ENCODE data around the gene PCDH9. TPM values are rescaled to one million over a fixed set of nuclear protein-coding genes. Genes with fewer than 3 reads are reported as not detected.
"Not testable (repeated sequence)": the region's sequence is repeated elsewhere in the genome, so short reads cannot be mapped to it uniquely, and the experiment has no call there.

PCDH9 gene
- polyA plus RNA-seq, 3 donors: 14.7 to 15.9 (median 15.6) TPM

- no peak for DNase-seq (ENCODE audit: extremely low read depth in 1 of 11, low read depth in 9 of 11, low spot score in 4 of 11)
Measured at GRCh38 chr13:66624302-66624701, 605.8 kb downstream of the PCDH9 start.

- no peak for DNase-seq (ENCODE audit: extremely low read depth in 1 of 11, low read depth in 9 of 11, low spot score in 4 of 11)
Measured at GRCh38 chr13:66623129-66623820, 606.9 kb downstream of the PCDH9 start.

- DNase-seq (ENCODE audit: extremely low read depth in 1 of 11, low read depth in 9 of 11, low spot score in 4 of 11): not testable (repeated sequence)
Measured at GRCh38 chr13:66621906-66622447, 608.2 kb downstream of the PCDH9 start.

- DNase-seq (ENCODE audit: extremely low read depth in 1 of 11, low read depth in 9 of 11, low spot score in 4 of 11): no peak
Measured at GRCh38 chr13:66618702-66619101, 611.4 kb downstream of the PCDH9 start.

GRCh38 chr13:66617786-66618185, 612.4 kb downstream of the PCDH9 start:
- DNase-seq (ENCODE audit: extremely low read depth in 1 of 11, low read depth in 9 of 11, low spot score in 4 of 11): no peak

GRCh38 chr13:66612983-66613382, 617.2 kb downstream of the PCDH9 start:
- DNase-seq (ENCODE audit: extremely low read depth in 1 of 11, low read depth in 9 of 11, low spot score in 4 of 11): no peak

GRCh38 chr13:66586489-66586888, 643.6 kb downstream of the PCDH9 start:
- no peak for DNase-seq (ENCODE audit: extremely low read depth in 1 of 11, low read depth in 9 of 11, low spot score in 4 of 11)

GRCh38 chr13:66585669-66586203, 644.4 kb downstream of the PCDH9 start:
- no peak for DNase-seq (ENCODE audit: extremely low read depth in 1 of 11, low read depth in 9 of 11, low spot score in 4 of 11)

- no peak for DNase-seq (ENCODE audit: extremely low read depth in 1 of 11, low read depth in 9 of 11, low spot score in 4 of 11)
Measured at GRCh38 chr13:66581675-66582074, 648.5 kb downstream of the PCDH9 start.

- DNase-seq (ENCODE audit: extremely low read depth in 1 of 11, low read depth in 9 of 11, low spot score in 4 of 11): no peak
Measured at GRCh38 chr13:66578305-66578704, 651.8 kb downstream of the PCDH9 start.

- no peak for DNase-seq (ENCODE audit: extremely low read depth in 1 of 11, low read depth in 9 of 11, low spot score in 4 of 11)
Measured at GRCh38 chr13:66577358-66577757, 652.8 kb downstream of the PCDH9 start.

- no peak for DNase-seq (ENCODE audit: extremely low read depth in 1 of 11, low read depth in 9 of 11, low spot score in 4 of 11)
Measured at GRCh38 chr13:66576381-66576780, 653.8 kb downstream of the PCDH9 start.

GRCh38 chr13:66574606-66575005, 655.5 kb downstream of the PCDH9 start:
- DNase-seq (ENCODE audit: extremely low read depth in 1 of 11, low read depth in 9 of 11, low spot score in 4 of 11): no peak

- DNase-seq (ENCODE audit: extremely low read depth in 1 of 11, low read depth in 9 of 11, low spot score in 4 of 11): no peak
Measured at GRCh38 chr13:66567899-66568612, 662.1 kb downstream of the PCDH9 start.

- DNase-seq (ENCODE audit: extremely low read depth in 1 of 11, low read depth in 9 of 11, low spot score in 4 of 11): no peak
Measured at GRCh38 chr13:66565279-66565678, 664.9 kb downstream of the PCDH9 start.

GRCh38 chr13:66563076-66563475, 667.1 kb downstream of the PCDH9 start:
- DNase-seq (ENCODE audit: extremely low read depth in 1 of 11, low read depth in 9 of 11, low spot score in 4 of 11): no peak

- no peak for DNase-seq (ENCODE audit: extremely low read depth in 1 of 11, low read depth in 9 of 11, low spot score in 4 of 11)
Measured at GRCh38 chr13:66562054-66562453, 668.1 kb downstream of the PCDH9 start.

GRCh38 chr13:66560991-66561390, 669.1 kb downstream of the PCDH9 start:
- no peak for DNase-seq (ENCODE audit: extremely low read depth in 1 of 11, low read depth in 9 of 11, low spot score in 4 of 11)

GRCh38 chr13:66560189-66560588, 669.9 kb downstream of the PCDH9 start:
- DNase-seq (ENCODE audit: extremely low read depth in 1 of 11, low read depth in 9 of 11, low spot score in 4 of 11): no peak

GRCh38 chr13:66559093-66559492, 671.0 kb downstream of the PCDH9 start:
- no peak for DNase-seq (ENCODE audit: extremely low read depth in 1 of 11, low read depth in 9 of 11, low spot score in 4 of 11)

Data from renal cortex interstitium (tissue), 11 donors.